Glutamatergic neuron (in vitro differentiated cells): ENCODE measurements around the gene EAPP. TPM values are rescaled to one million over a fixed set of nuclear protein-coding genes. Genes with fewer than 3 reads are reported as not detected.

Experiments
- DNase-seq: peaks from one replicate; pipeline ENCODE4 v3.0.0; 2022
- H3K27ac Mint-ChIP-seq: one replicate; pipeline ENCODE4 v1.8.0; 2020; ENCODE audit warnings: mild to moderate bottlenecking, mixed read lengths, inconsistent platforms; ENCODE audit not compliant: unreplicated experiment
- H3K27me3 Mint-ChIP-seq: one replicate; pipeline ENCODE4 v1.8.0; 2020; ENCODE audit warnings: mild to moderate bottlenecking, moderate library complexity, mixed read lengths, inconsistent platforms; ENCODE audit not compliant: unreplicated experiment
- H3K36me3 Mint-ChIP-seq: one replicate; pipeline ENCODE4 v1.8.0; 2020; ENCODE audit warnings: mild to moderate bottlenecking, mixed read lengths, inconsistent platforms; ENCODE audit not compliant: unreplicated experiment
- H3K4me1 Mint-ChIP-seq: one replicate; pipeline ENCODE4 v1.8.0; 2020; ENCODE audit warnings: mild to moderate bottlenecking, low read depth, mixed read lengths, inconsistent platforms; ENCODE audit not compliant: unreplicated experiment
- H3K4me3 Mint-ChIP-seq: one replicate; pipeline ENCODE4 v1.8.0; 2020; ENCODE audit warnings: mild to moderate bottlenecking, mixed read lengths, inconsistent platforms; ENCODE audit not compliant: unreplicated experiment
- H3K9me3 Mint-ChIP-seq: one replicate; pipeline ENCODE4 v1.8.0; 2020; ENCODE audit warnings: mild to moderate bottlenecking, moderate library complexity, mixed read lengths, inconsistent platforms; ENCODE audit not compliant: unreplicated experiment
- long read RNA-seq: library from polyadenylated mRNA; unstranded; transcript quantifications from one replicate; pipeline ENCODE4 v2.0.0, GENCODE V29; 2020; ENCODE audit not compliant: unreplicated experiment
- total RNA-seq: library from RNA; stranded (reverse); fragmentation: NEBNext Ultra II Directional; extraction: Animal tissue kit (Norgen Biotek cat#: 25700); gene quantifications from one replicate; pipeline ENCODE4 v1.2.1, GENCODE V29; 2021; ENCODE audit not compliant: unreplicated experiment
- TF ChIP-seq, protein P1 (sequence below): fragments of 200-600 bp; sonication (generic); IDR thresholded peaks from one replicate; pipeline ENCODE4 v1.5.0; 2021; ENCODE audit not compliant: partially characterized antibody, unreplicated experiment

EAPP gene, protein sequence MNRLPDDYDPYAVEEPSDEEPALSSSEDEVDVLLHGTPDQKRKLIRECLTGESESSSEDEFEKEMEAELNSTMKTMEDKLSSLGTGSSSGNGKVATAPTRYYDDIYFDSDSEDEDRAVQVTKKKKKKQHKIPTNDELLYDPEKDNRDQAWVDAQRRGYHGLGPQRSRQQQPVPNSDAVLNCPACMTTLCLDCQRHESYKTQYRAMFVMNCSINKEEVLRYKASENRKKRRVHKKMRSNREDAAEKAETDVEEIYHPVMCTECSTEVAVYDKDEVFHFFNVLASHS
- total RNA-seq: 33.2 TPM
- long read RNA-seq, transcript EAPP-201 (6 exons, 1,321 nt): major isoform, 19 of 35 reads
- long read RNA-seq, partial matches to known transcripts: 5 of 35 reads
- long read RNA-seq, other reads (novel, unspliced or antisense): 10 of 35 reads

DNA sequence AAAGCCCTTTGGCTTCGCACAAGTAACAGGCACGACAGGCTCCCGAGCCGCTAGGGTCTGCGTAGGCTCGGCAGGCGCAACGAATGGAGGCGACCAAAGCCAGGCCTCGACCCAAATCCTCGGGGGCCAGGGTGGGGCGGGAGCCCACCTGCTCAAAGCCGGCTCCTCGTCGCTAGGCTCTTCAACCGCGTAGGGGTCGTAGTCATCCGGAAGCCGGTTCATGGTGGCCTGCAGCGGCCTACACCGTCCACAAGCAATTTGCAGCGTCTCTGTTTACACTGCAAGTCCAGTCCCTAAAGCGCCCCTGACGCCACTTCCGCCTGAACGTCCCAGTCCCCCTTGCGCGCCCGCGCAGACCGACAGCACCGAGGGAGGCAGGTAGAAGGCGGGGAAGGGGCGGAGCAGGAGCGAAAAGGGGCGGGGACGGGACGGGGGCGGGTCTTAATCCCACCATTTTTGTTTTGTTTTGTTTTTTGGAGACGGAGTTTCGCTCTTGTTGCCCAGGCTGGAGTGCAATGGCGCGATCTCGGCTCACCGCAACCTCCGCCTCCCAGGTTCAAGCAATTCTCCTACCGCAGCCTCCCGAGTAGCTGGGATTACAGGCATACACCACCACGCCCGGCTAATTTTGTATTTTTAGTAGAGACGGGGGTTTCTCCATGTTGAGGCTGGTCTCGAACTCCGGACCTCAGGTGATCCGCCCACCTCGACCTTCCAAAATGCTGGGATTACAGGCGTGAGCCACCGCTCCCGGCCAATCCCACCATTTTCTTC, at the start of gene EAPP:
Gene EAPP (minus strand): TSS at position 295 of the 774 bp plus-strand sequence. CDS start 73 bp downstream, at position 222.
- no peaks in the 10 kb centered on the region for H3K36me3 Mint-ChIP-seq
- peak; percentile 96 for DNase-seq

DNA sequence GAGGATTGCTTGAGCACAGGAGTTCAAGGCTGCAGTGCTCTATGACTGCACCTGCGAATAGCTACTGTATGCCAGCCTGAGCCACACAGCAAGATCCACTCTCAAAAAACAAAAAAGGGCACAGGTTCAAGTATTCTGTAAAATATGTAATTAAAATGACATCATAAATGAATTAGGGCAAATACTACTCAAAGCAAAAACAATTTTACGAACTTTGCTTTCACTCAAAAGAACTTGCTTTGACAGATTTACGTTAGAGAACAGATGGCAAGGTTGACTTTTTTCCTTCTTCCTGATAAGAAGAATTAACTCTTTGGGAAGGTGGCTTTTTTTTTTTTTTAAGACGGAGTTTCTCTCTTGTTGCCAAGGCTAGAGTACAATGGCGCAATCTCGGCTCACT, 44.0 kb upstream of the EAPP start:
- Mint-ChIP-seq H3K36me3 (no peaks in the 10 kb centered on the region), H3K9me3 (no peaks in the 10 kb centered on the region), H3K27me3 (peaks cover 2% of the 10 kb centered on the region), H3K4me1 (no peaks in the 10 kb centered on the region), H3K4me3 (no peak overlapping the region), H3K27ac (no peak overlapping the region)
- TF ChIP-seq, protein P1, sequence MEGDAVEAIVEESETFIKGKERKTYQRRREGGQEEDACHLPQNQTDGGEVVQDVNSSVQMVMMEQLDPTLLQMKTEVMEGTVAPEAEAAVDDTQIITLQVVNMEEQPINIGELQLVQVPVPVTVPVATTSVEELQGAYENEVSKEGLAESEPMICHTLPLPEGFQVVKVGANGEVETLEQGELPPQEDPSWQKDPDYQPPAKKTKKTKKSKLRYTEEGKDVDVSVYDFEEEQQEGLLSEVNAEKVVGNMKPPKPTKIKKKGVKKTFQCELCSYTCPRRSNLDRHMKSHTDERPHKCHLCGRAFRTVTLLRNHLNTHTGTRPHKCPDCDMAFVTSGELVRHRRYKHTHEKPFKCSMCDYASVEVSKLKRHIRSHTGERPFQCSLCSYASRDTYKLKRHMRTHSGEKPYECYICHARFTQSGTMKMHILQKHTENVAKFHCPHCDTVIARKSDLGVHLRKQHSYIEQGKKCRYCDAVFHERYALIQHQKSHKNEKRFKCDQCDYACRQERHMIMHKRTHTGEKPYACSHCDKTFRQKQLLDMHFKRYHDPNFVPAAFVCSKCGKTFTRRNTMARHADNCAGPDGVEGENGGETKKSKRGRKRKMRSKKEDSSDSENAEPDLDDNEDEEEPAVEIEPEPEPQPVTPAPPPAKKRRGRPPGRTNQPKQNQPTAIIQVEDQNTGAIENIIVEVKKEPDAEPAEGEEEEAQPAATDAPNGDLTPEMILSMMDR: no peak
- no peak for DNase-seq

More for the DNA sequence above, at the start of gene EAPP:
- Mint-ChIP-seq H3K27ac (peak within 1 kb of the TSS; percentile 99), H3K9me3 (no peaks in the 10 kb centered on the region), H3K4me3 (peak within 1 kb of the TSS; percentile 100), H3K27me3 (peaks cover 4% of the 10 kb centered on the region), H3K4me1 (peaks cover 3% of the 10 kb centered on the region)
- TF ChIP-seq, protein P1: no peak

DNA sequence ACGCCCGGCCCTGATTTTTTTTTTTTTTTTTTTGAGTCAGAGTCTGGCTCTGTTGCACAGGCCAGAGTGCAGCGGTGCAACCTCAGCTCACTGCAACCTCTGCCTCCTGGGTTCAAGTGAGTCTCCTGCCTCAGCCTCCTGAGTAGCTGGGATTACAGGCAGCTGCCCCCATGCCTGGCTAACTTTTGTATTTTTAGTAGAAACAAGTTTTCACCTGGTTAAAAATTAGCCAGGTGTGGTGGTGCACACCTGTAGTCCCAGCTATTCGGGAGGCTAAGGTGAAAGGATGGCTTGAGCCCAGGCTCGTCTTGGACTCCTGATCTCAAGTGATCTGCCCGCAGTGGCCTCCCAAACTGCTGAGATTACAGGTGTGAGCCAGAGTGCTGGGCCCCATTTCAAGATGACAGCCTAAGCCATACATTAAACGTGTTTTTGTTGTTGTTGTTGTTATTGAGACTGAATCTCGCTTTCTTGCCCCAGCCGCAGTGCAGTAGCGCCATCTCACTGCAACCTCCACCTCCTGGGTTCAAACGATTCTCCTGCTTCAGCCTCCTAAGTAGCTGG, 42.7 kb upstream of the EAPP start:
- Mint-ChIP-seq H3K4me1 (no peaks in the 10 kb centered on the region), H3K27ac (no peak overlapping the region), H3K36me3 (no peaks in the 10 kb centered on the region), H3K27me3 (no peaks in the 10 kb centered on the region), H3K9me3 (no peaks in the 10 kb centered on the region), H3K4me3 (no peak overlapping the region)
- DNase-seq: no peak
- TF ChIP-seq, protein P1: no peak

DNA sequence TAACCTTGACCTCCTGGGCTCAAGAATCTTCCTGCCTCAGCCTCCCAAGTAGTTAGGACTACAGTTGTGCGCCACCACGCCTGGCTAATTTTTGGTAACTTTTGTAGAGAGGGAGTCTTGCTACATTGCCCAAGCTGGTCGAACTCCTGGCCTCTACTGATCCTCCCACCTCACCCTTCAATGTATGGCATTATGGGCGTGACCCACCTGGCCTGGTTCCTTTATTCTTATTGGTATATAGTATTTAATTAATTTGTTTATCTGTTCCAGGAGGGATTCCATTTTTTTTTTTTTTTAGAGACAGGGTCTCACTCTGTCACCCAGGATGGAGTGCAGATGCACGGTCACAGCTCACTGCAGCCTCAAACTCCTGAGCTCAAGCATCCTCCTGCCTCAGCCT, 40.9 kb upstream of the EAPP start:
- no peak overlapping the region for H3K4me3 Mint-ChIP-seq
- no peaks in the 10 kb centered on the region for H3K27me3 Mint-ChIP-seq
- no peak for DNase-seq
- TF ChIP-seq, protein P1: no peak
- no peaks in the 10 kb centered on the region for H3K4me1 Mint-ChIP-seq
- H3K9me3 Mint-ChIP-seq: no peaks in the 10 kb centered on the region
- H3K36me3 Mint-ChIP-seq: no peaks in the 10 kb centered on the region
- H3K27ac Mint-ChIP-seq: no peak overlapping the region
